ENCODE results near the gene EXOC6B. TPM values are rescaled to one million over a fixed set of nuclear protein-coding genes. Genes with fewer than 3 reads are reported as not detected.

Gene EXOC6B
- total and polyA plus RNA-seq, 9 of the 15 experiments (the other 6 are each of a cell fraction or from before 2014, with no cell fraction given) = 0.28 to 4.2 (median 2.0) TPM

- TF ChIP-seq HLTF (IDR thresholded peaks at IDR 0.05) (no peak), TRIM25 (IDR thresholded peaks at IDR 0.05; ENCODE audit: borderline replicate concordance) (no peak), TBL1XR1 (IDR thresholded peaks at IDR 0.05; ENCODE audit: low read length in 2 of 2) (peak in 1 of 2 experiments; percentile 97; a peak in 2 of 4 replicates), DACH1 (IDR thresholded peaks at IDR 0.05; ENCODE audit: partially characterized antibody) (peak; percentile 71), ZNF444 (CRISPR knock-in tag; IDR thresholded peaks at IDR 0.05) (no peak), ZNF436 (CRISPR knock-in tag; IDR thresholded peaks at IDR 0.05) (no peak), ZKSCAN8 (CRISPR knock-in tag; IDR thresholded peaks at IDR 0.05) (0 out of 2 replicates have a peak, but pooled peaks have one; percentile 47), ZNF175 (CRISPR knock-in tag; IDR thresholded peaks at IDR 0.05; ENCODE audit: low read depth) (0 out of 2 replicates have a peak, but pooled peaks have one; percentile 63), SIN3A (IDR thresholded peaks at IDR 0.05; ENCODE audit: borderline replicate concordance in 2 of 2, control insufficient read depth in 1 of 2, low read depth in 2 of 2, low read length in 2 of 2) (no peak), POLR2AphosphoS5 (IDR thresholded peaks at IDR 0.05; ENCODE audit: control insufficient read depth, insufficient read depth, low read depth, low read length) (peak; percentile 97), ZBTB2 (IDR thresholded peaks at IDR 0.05) (peak; percentile 69; the same call in 1 of the 2 replicates), SP1 (CRISPR knock-in tag; IDR thresholded peaks at IDR 0.05) (no peak), SMAD1 (IDR thresholded peaks at IDR 0.05; ENCODE audit: low read depth, low read length, partially characterized antibody) (peak; percentile 66), TRIM24 (IDR thresholded peaks at IDR 0.05) (peak; percentile 97), BHLHE40 (IDR thresholded peaks at IDR 0.05; ENCODE audit: low read length) (peak; percentile 76), ZNF134 (CRISPR knock-in tag; conservative IDR thresholded peaks at IDR 0.05) (no peak), RBM22 (IDR thresholded peaks at IDR 0.05; ENCODE audit: low read depth, low read length, poor library complexity, severe bottlenecking) (no peak)
- TF ChIP-seq, protein P1, sequence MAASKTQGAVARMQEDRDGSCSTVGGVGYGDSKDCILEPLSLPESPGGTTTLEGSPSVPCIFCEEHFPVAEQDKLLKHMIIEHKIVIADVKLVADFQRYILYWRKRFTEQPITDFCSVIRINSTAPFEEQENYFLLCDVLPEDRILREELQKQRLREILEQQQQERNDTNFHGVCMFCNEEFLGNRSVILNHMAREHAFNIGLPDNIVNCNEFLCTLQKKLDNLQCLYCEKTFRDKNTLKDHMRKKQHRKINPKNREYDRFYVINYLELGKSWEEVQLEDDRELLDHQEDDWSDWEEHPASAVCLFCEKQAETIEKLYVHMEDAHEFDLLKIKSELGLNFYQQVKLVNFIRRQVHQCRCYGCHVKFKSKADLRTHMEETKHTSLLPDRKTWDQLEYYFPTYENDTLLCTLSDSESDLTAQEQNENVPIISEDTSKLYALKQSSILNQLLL (CRISPR knock-in tag; IDR thresholded peaks at IDR 0.05; ENCODE audit: borderline replicate concordance) = no peak
Measured at GRCh38 chr2:72543497-72544216, 282.2 kb downstream of the EXOC6B start (continued).

Measured in K562 (cell line).